Upper lobe of right lung (tissue), 1 donor: ENCODE data around the gene LMOD1. TPM values are rescaled to one million over a fixed set of nuclear protein-coding genes. Genes with fewer than 3 reads are reported as not detected.
A peak's percentile ranks its signal among the peaks of the same experiment; 100 is the strongest.

Source experiments
- ATAC-seq: fragments of 200-7000 bp; cut with Tn5 transposase; one replicate; pipeline ENCODE4 v1.9.1; 2020; ENCODE audit warnings: mild to moderate bottlenecking, moderate library complexity
- DNase-seq: peaks from one replicate; pipeline ENCODE4 v3.0.0-alpha.2; 2020
- H3K27ac ChIP-seq: fragments of 200-600 bp; one replicate; pipeline ENCODE4 v1.8.0; 2022
- H3K27me3 ChIP-seq: fragments of 200-600 bp; one replicate; pipeline ENCODE4 v1.8.0; 2022; ENCODE audit warnings: mild to moderate bottlenecking
- H3K36me3 ChIP-seq: fragments of 200-600 bp; one replicate; pipeline ENCODE4 v1.8.0; 2022
- H3K4me1 ChIP-seq: fragments of 200-600 bp; one replicate; pipeline ENCODE4 v1.8.0; 2022
- H3K4me3 ChIP-seq: fragments of 200-600 bp; one replicate; pipeline ENCODE4 v1.8.0; 2022; ENCODE audit warnings: mild to moderate bottlenecking
- H3K9me3 ChIP-seq: fragments of 200-600 bp; one replicate; pipeline ENCODE4 v1.8.0; 2022
- CTCF ChIP-seq: fragments of 200-600 bp; IDR thresholded peaks from one replicate; pipeline ENCODE4 v1.8.0; 2022; ENCODE audit warnings: antibody characterized with exemption
- intact Hi-C: fragments of 100-400 bp; cut with DNase I; formaldehyde crosslinking; loops from one replicate; pipeline ENCODE4 v1.11.0; 2022
- total RNA-seq: library from RNA; stranded (reverse); fragmentation: NEBNext Ultra II Directional; extraction: Animal tissue kit (Norgen Biotek cat#: 25700); gene quantifications from one replicate; pipeline ENCODE4 v1.2.1, GENCODE V29; 2021
- donor health status: DM: no; HTN: yes; CAD: no; lungs with severe emphysema.

LMOD1 gene
- total RNA-seq, 1 donor from 2014 or later = 38.3 TPM

- Histone ChIP-seq H3K27me3 (no peaks in the 10 kb centered on the region), H3K9me3 (no peaks in the 10 kb centered on the region), H3K36me3 (no peaks in the 10 kb centered on the region), H3K4me3 (no peak overlapping the region), H3K27ac (peak overlapping the region; percentile 6), H3K4me1 (peaks cover 14% of the 10 kb centered on the region)
- no peak for DNase-seq
- intact Hi-C loops = no loop called here
- no peak for TF ChIP-seq CTCF
- ATAC-seq = no peak
These were observed 33.5 kb downstream of the LMOD1 start for GRCh38 chr1:201912832-201913231.

- no peak for ATAC-seq
- H3K27ac ChIP-seq = no peak overlapping the region
- no peaks in the 10 kb centered on the region for H3K9me3 ChIP-seq
- no peak overlapping the region for H3K4me3 ChIP-seq
- no peaks in the 10 kb centered on the region for H3K27me3 ChIP-seq
- no peaks in the 10 kb centered on the region for H3K36me3 ChIP-seq
- H3K4me1 ChIP-seq = peaks cover 6% of the 10 kb centered on the region
- no peak for TF ChIP-seq CTCF
- intact Hi-C loops = no loop called here
- DNase-seq = no peak
These were observed 34.3 kb downstream of the LMOD1 start for GRCh38 chr1:201911826-201912571.

- no peaks in the 10 kb centered on the region for H3K27me3 ChIP-seq
- TF ChIP-seq CTCF = no peak
- no peaks in the 10 kb centered on the region for H3K36me3 ChIP-seq
- peaks cover 22% of the 10 kb centered on the region for H3K4me1 ChIP-seq
- no peaks in the 10 kb centered on the region for H3K9me3 ChIP-seq
- DNase-seq = no peak
- intact Hi-C loops = no loop called here
- no peak for ATAC-seq
- no peak overlapping the region for H3K4me3 ChIP-seq
- H3K27ac ChIP-seq = peak overlapping the region; percentile 24
These were observed 38.7 kb downstream of the LMOD1 start for GRCh38 chr1:201907621-201908020.

- H3K9me3 ChIP-seq = no peaks in the 10 kb centered on the region
- H3K36me3 ChIP-seq = no peaks in the 10 kb centered on the region
- H3K27ac ChIP-seq = peak overlapping the region; percentile 3
- DNase-seq (no peak), ATAC-seq (no peak)
- H3K4me1 ChIP-seq = peaks cover 22% of the 10 kb centered on the region
- no peak overlapping the region for H3K4me3 ChIP-seq
- intact Hi-C loops = no loop called here
- no peaks in the 10 kb centered on the region for H3K27me3 ChIP-seq
- no peak for TF ChIP-seq CTCF
These were observed 40.0 kb downstream of the LMOD1 start for GRCh38 chr1:201906336-201906735.

GRCh38 chr1:201905234-201905890 is 41.0 kb downstream of the LMOD1 start:
- TF ChIP-seq CTCF = no peak
- Histone ChIP-seq H3K9me3 (no peaks in the 10 kb centered on the region), H3K4me3 (no peak overlapping the region), H3K27me3 (no peaks in the 10 kb centered on the region), H3K4me1 (peaks cover 22% of the 10 kb centered on the region), H3K36me3 (no peaks in the 10 kb centered on the region), H3K27ac (peak overlapping the region; percentile 66)
- ATAC-seq = no peak
- intact Hi-C loops = no loop called here
- DNase-seq = no peak
